Epithelial cell of proximal tubule (primary cell): ENCODE results near the gene PGAP6. TPM values are rescaled to one million over a fixed set of nuclear protein-coding genes. Genes with fewer than 3 reads are reported as not detected.

ENCODE experiments used
- DNase-seq: peaks from one replicate; pipeline ENCODE4 v3.0.0-alpha.2; 2011; ENCODE audit warnings: low read depth
- H3K4me3 ChIP-seq: 2 replicates; pipeline ENCODE4 v1.5.1; 2011; ENCODE audit warnings: low read depth, mild to moderate bottlenecking, low read length
- total RNA-seq: library from RNA; depleted of rRNA; stranded (reverse); fragments of >200 nt; gene quantifications from 2 replicates; pipeline ENCODE4 v1.2.3, GENCODE V29; 2015
- TF ChIP-seq, protein P1 (sequence below): conservative IDR thresholded peaks from 2 replicates; pipeline ENCODE4 v1.5.1; 2012; ENCODE audit warnings: low read depth, mild to moderate bottlenecking, low read length

The PGAP6 gene
- total RNA-seq, 1 donor from 2014 or later = 87.2 TPM

DNA sequence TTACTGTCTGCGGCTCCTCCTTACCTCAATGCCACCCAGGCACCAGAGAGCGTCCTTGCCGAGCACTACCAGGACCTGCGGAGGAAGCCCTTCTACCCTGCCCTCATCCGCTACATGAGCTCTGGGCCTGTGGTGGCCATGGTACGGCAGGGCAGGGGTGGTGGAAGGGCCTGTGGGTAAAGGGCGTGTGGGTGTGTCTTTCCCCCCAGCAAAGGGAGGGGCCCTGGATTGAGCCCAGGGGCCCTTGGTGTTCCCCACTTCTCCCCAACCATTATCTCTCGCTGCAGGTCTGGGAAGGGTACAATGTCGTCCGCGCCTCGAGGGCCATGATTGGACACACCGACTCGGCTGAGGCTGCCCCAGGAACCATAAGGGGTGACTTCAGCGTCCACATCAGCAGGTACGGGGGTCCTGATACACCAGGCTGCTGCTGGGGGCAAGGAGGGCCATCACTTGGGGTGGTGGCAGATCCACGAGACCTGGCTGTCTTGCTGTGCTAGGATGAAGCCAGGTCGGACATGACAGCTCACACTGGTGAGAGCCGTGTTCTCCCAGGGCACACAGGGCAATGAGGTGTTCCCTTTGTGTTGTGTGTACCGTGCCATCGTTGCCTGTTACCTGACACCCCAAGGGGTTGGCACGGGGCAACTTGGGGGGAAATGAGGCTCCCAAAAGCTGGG lies 17.7 kb upstream of the PGAP6 start:
- no peak for DNase-seq
- TF ChIP-seq, protein P1, sequence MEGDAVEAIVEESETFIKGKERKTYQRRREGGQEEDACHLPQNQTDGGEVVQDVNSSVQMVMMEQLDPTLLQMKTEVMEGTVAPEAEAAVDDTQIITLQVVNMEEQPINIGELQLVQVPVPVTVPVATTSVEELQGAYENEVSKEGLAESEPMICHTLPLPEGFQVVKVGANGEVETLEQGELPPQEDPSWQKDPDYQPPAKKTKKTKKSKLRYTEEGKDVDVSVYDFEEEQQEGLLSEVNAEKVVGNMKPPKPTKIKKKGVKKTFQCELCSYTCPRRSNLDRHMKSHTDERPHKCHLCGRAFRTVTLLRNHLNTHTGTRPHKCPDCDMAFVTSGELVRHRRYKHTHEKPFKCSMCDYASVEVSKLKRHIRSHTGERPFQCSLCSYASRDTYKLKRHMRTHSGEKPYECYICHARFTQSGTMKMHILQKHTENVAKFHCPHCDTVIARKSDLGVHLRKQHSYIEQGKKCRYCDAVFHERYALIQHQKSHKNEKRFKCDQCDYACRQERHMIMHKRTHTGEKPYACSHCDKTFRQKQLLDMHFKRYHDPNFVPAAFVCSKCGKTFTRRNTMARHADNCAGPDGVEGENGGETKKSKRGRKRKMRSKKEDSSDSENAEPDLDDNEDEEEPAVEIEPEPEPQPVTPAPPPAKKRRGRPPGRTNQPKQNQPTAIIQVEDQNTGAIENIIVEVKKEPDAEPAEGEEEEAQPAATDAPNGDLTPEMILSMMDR = no peak
- H3K4me3 ChIP-seq = no peak overlapping the region

- TF ChIP-seq, protein P1 = no peak
- no peak for DNase-seq
- no peak overlapping the region for H3K4me3 ChIP-seq
Observed at GRCh38 chr16:398561-399339, 17.0 kb upstream of the PGAP6 start.

GRCh38 chr16:397736-398332 lies 16.1 kb upstream of the PGAP6 start:
- TF ChIP-seq, protein P1 = peak; percentile 25
- no peak for DNase-seq
- H3K4me3 ChIP-seq = peak overlapping the region; percentile 25

GRCh38 chr16:397135-397661 lies 15.4 kb upstream of the PGAP6 start, which contains the start of gene NME4:
NME4 (plus strand) TSS chr16:397199; CDS start chr16:397223, 24 bp downstream.
- no peak for DNase-seq
- TF ChIP-seq, protein P1 = no peak
- H3K4me3 ChIP-seq = peak within 1 kb of the TSS; percentile 58

- TF ChIP-seq, protein P1 = no peak
- DNase-seq = no peak
- peak overlapping the region; percentile 44 for H3K4me3 ChIP-seq
Observed at GRCh38 chr16:396605-397004, 14.8 kb upstream of the PGAP6 start.

DNA sequence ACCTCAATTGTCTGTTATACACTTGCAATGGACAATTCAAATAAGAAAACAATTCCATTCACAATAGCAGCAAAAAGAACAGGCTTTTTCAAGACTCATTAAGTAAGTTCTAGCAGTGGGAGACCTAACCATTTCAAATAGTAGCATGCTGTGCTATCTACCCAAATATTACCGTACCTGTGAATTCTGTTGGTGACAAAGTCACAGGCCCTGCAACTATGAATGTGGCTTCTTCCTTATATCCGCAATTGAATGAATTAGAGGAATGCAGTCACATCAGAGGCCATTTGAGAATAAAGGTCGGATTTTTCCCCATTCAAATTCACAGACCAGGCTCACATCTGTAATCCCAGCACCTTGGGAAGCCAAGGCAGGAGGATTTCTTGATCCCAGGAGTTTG lies 14.4 kb upstream of the PGAP6 start:
- DNase-seq = no peak
- TF ChIP-seq, protein P1 = no peak
- H3K4me3 ChIP-seq = peak overlapping the region; percentile 44
